Measurements from ENCODE around the gene MDGA2. TPM values are rescaled to one million over a fixed set of nuclear protein-coding genes. Genes with fewer than 3 reads are reported as not detected.

MDGA2 gene
- total and polyA plus RNA-seq, 4 donors: 16.5 to 99.0 (median 34.1) TPM

DNA sequence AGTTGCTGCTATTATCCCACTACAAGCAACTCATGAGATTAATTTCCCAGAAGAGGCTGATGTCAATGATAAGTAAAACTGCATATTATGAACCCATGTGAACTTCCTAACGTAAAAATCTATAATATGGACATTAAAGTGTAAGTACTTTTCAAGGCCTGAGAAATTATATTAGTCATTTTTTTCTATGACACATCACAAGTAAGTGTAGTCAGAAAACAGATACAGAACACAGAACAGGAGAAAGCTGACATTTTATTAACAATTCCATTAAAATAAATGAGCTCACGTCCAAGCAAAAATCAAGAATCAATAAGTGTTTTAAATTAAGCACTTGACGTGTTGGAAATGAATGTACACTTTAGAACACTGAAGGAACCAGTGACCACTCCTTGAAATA lies 155.0 kb downstream of the MDGA2 start:
- no peaks in the 10 kb centered on the region for H3K36me3 ChIP-seq (ENCODE audit: control insufficient read depth, insufficient read depth, low read length)
- no peak overlapping the region for H3K27ac ChIP-seq (ENCODE audit: low read depth, low read length)
- H3K4me3 ChIP-seq (ENCODE audit: low read depth, low read length): no peak overlapping the region
- WGBS (ENCODE audit: insufficient coverage): no CpG with 5 or more reads among the region's 3 CpGs
- DNase-seq (ENCODE audit: low read depth in 4 of 6, low spot score in 6 of 6): no peak
- peaks cover 3% of the 10 kb centered on the region for H3K4me1 ChIP-seq (ENCODE audit: control insufficient read depth, insufficient read depth, low read length)
- H3K9me3 ChIP-seq (ENCODE audit: control insufficient read depth, insufficient read depth, low read length): no peaks in the 10 kb centered on the region
- H3K27me3 ChIP-seq (ENCODE audit: control insufficient read depth, insufficient read depth, low read length): no peaks in the 10 kb centered on the region

DNA sequence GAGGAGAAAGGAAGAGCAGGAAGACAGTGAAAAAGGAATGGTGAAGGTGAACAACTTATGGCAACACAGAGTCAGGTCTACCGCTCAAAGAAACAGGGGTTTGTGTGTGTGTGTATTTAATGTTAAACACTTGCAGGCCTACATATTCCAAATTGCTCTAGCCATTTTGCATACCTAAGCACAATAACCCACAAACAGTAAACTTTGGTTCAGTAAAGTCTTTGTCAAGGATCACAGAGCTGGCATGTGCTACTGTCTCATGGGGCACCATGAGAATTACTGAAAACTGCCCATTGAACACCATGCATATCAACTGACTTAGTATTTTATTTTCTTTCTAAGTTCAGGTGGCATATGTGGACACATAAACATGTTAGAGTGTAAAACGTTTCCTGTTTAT lies 163.6 kb downstream of the MDGA2 start:
- no peaks in the 10 kb centered on the region for H3K4me1 ChIP-seq (ENCODE audit: control insufficient read depth, insufficient read depth, low read length)
- no CpG with 5 or more reads among the region's 2 CpGs for WGBS (ENCODE audit: insufficient coverage)

DNA sequence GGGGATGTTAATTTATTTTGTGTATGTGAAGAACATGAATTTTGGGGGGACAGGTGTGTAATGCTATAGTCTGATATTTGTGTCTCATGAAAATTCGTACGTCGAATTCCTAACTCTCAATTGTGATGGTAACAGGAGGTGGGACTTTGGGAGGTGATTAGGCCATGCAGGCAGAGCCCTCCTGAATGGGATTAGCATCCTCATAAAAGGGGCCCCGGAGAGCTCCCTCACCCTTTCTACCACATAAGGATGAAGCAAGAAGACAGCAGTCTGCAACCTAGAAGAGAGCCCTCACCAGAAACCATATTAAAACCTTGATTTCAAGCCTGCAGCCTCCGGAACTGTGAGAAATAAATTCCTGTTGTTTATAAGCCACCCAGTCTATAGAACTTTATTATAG lies 165.4 kb downstream of the MDGA2 start:
- Histone ChIP-seq H3K4me1 (ENCODE audit: control insufficient read depth, insufficient read depth, low read length) (no peaks in the 10 kb centered on the region), H3K36me3 (ENCODE audit: control insufficient read depth, insufficient read depth, low read length) (no peaks in the 10 kb centered on the region), H3K9me3 (ENCODE audit: control insufficient read depth, insufficient read depth, low read length) (no peaks in the 10 kb centered on the region), H3K27me3 (ENCODE audit: control insufficient read depth, insufficient read depth, low read length) (no peaks in the 10 kb centered on the region), H3K4me3 (ENCODE audit: low read depth, low read length) (no peak overlapping the region), H3K27ac (ENCODE audit: low read depth, low read length) (no peak overlapping the region)
- DNase-seq (ENCODE audit: low read depth in 4 of 6, low spot score in 6 of 6): no peak
- 0% methylated on average over 1 of the region's 5 CpGs for WGBS (ENCODE audit: insufficient coverage)

More for the DNA sequence above, 163.6 kb downstream of the MDGA2 start:
- Histone ChIP-seq H3K9me3 (ENCODE audit: control insufficient read depth, insufficient read depth, low read length) (no peaks in the 10 kb centered on the region), H3K27me3 (ENCODE audit: control insufficient read depth, insufficient read depth, low read length) (no peaks in the 10 kb centered on the region), H3K4me3 (ENCODE audit: low read depth, low read length) (no peak overlapping the region), H3K36me3 (ENCODE audit: control insufficient read depth, insufficient read depth, low read length) (no peaks in the 10 kb centered on the region), H3K27ac (ENCODE audit: low read depth, low read length) (no peak overlapping the region)
- no peak for DNase-seq (ENCODE audit: low read depth in 4 of 6, low spot score in 6 of 6)

- Histone ChIP-seq H3K27me3 (ENCODE audit: control insufficient read depth, insufficient read depth, low read length) (no peaks in the 10 kb centered on the region), H3K27ac (ENCODE audit: low read depth, low read length) (no peak overlapping the region), H3K4me3 (ENCODE audit: low read depth, low read length) (no peak overlapping the region), H3K36me3 (ENCODE audit: control insufficient read depth, insufficient read depth, low read length) (no peaks in the 10 kb centered on the region), H3K4me1 (ENCODE audit: control insufficient read depth, insufficient read depth, low read length) (no peaks in the 10 kb centered on the region), H3K9me3 (ENCODE audit: control insufficient read depth, insufficient read depth, low read length) (no peaks in the 10 kb centered on the region)
- 50% methylated on average over 1 of the region's 2 CpGs for WGBS (ENCODE audit: insufficient coverage)
- DNase-seq (ENCODE audit: low read depth in 4 of 6, low spot score in 6 of 6): peak in 1 of 6 donors; percentile 28
These were observed 167.5 kb downstream of the MDGA2 start for GRCh38 chr14:47507861-47508260.

GRCh38 chr14:47500369-47500768 lies 175.0 kb downstream of the MDGA2 start:
- DNase-seq (ENCODE audit: low read depth in 4 of 6, low spot score in 6 of 6): no peak
- no peaks in the 10 kb centered on the region for H3K4me1 ChIP-seq (ENCODE audit: control insufficient read depth, insufficient read depth, low read length)
- H3K27me3 ChIP-seq (ENCODE audit: control insufficient read depth, insufficient read depth, low read length): no peaks in the 10 kb centered on the region
- no peaks in the 10 kb centered on the region for H3K36me3 ChIP-seq (ENCODE audit: control insufficient read depth, insufficient read depth, low read length)
- no CpG with 5 or more reads among the region's 1 CpG for WGBS (ENCODE audit: insufficient coverage)
- H3K27ac ChIP-seq (ENCODE audit: low read depth, low read length): no peak overlapping the region
- H3K9me3 ChIP-seq (ENCODE audit: control insufficient read depth, insufficient read depth, low read length): peaks cover 3% of the 10 kb centered on the region
- no peak overlapping the region for H3K4me3 ChIP-seq (ENCODE audit: low read depth, low read length)

GRCh38 chr14:47490766-47491165 lies 184.6 kb downstream of the MDGA2 start:
- no peaks in the 10 kb centered on the region for H3K27me3 ChIP-seq (ENCODE audit: control insufficient read depth, insufficient read depth, low read length)
- H3K36me3 ChIP-seq (ENCODE audit: control insufficient read depth, insufficient read depth, low read length): no peaks in the 10 kb centered on the region
- no CpG with 5 or more reads among the region's 4 CpGs for WGBS (ENCODE audit: insufficient coverage)

DNA sequence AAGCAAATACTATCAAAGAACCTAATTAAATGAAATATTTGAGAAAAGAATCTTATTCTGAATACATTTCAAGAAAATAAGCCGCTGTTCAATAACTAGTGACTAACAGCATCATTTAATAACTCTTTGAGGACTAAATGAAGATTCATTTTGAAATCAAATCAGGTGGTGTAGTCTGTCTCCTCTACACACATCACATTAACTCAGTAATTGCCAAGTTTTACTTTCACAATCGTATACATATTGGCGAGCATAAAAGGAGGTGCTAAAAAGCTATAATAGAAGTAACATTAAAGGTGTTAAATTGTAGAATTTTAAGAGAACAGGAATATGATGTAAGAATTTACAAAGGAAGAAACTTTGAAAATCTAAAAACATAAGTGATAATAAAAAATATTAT lies 185.1 kb downstream of the MDGA2 start:
- no peak for DNase-seq (ENCODE audit: low read depth in 4 of 6, low spot score in 6 of 6)
- Histone ChIP-seq H3K27ac (ENCODE audit: low read depth, low read length) (no peak overlapping the region), H3K4me1 (ENCODE audit: control insufficient read depth, insufficient read depth, low read length) (no peaks in the 10 kb centered on the region), H3K4me3 (ENCODE audit: low read depth, low read length) (no peak overlapping the region), H3K27me3 (ENCODE audit: control insufficient read depth, insufficient read depth, low read length) (no peaks in the 10 kb centered on the region), H3K9me3 (ENCODE audit: control insufficient read depth, insufficient read depth, low read length) (no peaks in the 10 kb centered on the region), H3K36me3 (ENCODE audit: control insufficient read depth, insufficient read depth, low read length) (no peaks in the 10 kb centered on the region)
- no CpG with 5 or more reads among the region's 3 CpGs for WGBS (ENCODE audit: insufficient coverage)

More at GRCh38 chr14:47490766-47491165, 184.6 kb downstream of the MDGA2 start:
- H3K27ac ChIP-seq (ENCODE audit: low read depth, low read length): no peak overlapping the region
- H3K9me3 ChIP-seq (ENCODE audit: control insufficient read depth, insufficient read depth, low read length): no peaks in the 10 kb centered on the region
- no peak for DNase-seq (ENCODE audit: low read depth in 4 of 6, low spot score in 6 of 6)
- H3K4me3 ChIP-seq (ENCODE audit: low read depth, low read length): no peak overlapping the region
- H3K4me1 ChIP-seq (ENCODE audit: control insufficient read depth, insufficient read depth, low read length): no peaks in the 10 kb centered on the region

DNA sequence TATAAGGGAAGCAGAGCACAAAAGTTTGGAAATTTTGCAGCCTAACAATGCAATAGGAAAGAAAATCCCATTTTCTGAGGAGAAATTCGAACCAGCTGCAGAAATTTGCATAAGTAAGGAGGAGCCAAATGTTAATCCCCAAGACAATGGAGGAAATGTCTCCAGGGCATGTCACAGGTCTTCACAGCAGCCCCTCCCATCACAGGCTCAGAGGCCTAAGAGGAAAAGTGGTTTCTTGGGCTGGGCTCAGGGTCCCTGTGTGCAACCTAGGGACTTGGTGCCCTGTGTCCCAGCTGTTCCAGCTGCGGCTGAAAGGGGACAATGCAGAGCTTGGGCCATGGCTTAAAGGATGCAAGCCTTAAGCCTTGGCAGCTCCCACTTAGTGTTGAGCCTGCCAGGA lies 190.0 kb downstream of the MDGA2 start:
- Histone ChIP-seq H3K4me1 (ENCODE audit: control insufficient read depth, insufficient read depth, low read length) (no peaks in the 10 kb centered on the region), H3K27me3 (ENCODE audit: control insufficient read depth, insufficient read depth, low read length) (no peaks in the 10 kb centered on the region), H3K4me3 (ENCODE audit: low read depth, low read length) (no peak overlapping the region), H3K9me3 (ENCODE audit: control insufficient read depth, insufficient read depth, low read length) (no peaks in the 10 kb centered on the region), H3K36me3 (ENCODE audit: control insufficient read depth, insufficient read depth, low read length) (no peaks in the 10 kb centered on the region), H3K27ac (ENCODE audit: low read depth, low read length) (no peak overlapping the region)
- no peak for DNase-seq (ENCODE audit: low read depth in 4 of 6, low spot score in 6 of 6)
- WGBS (ENCODE audit: insufficient coverage): 91% methylated on average over 2 of the region's 2 CpGs

GRCh38 chr14:47483449-47483848 lies 192.0 kb downstream of the MDGA2 start:
- no peak for DNase-seq (ENCODE audit: low read depth in 4 of 6, low spot score in 6 of 6)
- Histone ChIP-seq H3K27ac (ENCODE audit: low read depth, low read length) (no peak overlapping the region), H3K36me3 (ENCODE audit: control insufficient read depth, insufficient read depth, low read length) (no peaks in the 10 kb centered on the region), H3K9me3 (ENCODE audit: control insufficient read depth, insufficient read depth, low read length) (no peaks in the 10 kb centered on the region), H3K4me3 (ENCODE audit: low read depth, low read length) (no peak overlapping the region), H3K4me1 (ENCODE audit: control insufficient read depth, insufficient read depth, low read length) (no peaks in the 10 kb centered on the region), H3K27me3 (ENCODE audit: control insufficient read depth, insufficient read depth, low read length) (no peaks in the 10 kb centered on the region)

DNA sequence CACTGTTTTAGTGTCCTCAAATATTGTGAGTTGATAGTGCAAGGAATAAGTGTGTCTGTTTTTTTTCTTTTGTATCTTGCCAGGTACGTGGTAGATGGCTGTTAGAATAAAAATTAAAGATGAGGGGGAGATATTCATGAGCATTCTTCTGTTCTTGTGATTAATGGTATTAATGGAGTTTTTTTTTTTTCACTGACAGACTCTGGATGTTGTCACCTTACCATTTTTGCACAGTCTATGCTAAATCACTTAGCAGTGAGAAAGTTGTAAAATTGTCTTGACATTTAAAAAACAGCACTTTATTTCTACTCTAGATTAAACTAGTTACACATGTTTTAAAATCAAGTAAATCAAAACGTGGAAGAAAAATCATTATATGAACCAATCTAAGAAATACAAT lies 204.3 kb downstream of the MDGA2 start:
- DNase-seq (ENCODE audit: low read depth in 4 of 6, low spot score in 6 of 6): no peak
- WGBS (ENCODE audit: insufficient coverage): no CpG with 5 or more reads among the region's 2 CpGs

More for the DNA sequence above, 204.3 kb downstream of the MDGA2 start:
- Histone ChIP-seq H3K4me3 (ENCODE audit: low read depth, low read length) (no peak overlapping the region), H3K4me1 (ENCODE audit: control insufficient read depth, insufficient read depth, low read length) (no peaks in the 10 kb centered on the region), H3K27me3 (ENCODE audit: control insufficient read depth, insufficient read depth, low read length) (no peaks in the 10 kb centered on the region), H3K9me3 (ENCODE audit: control insufficient read depth, insufficient read depth, low read length) (no peaks in the 10 kb centered on the region), H3K36me3 (ENCODE audit: control insufficient read depth, insufficient read depth, low read length) (no peaks in the 10 kb centered on the region), H3K27ac (ENCODE audit: low read depth, low read length) (no peak overlapping the region)

All from spinal cord (tissue), 10 donors.